Chondrocyte (in vitro differentiated cells): ENCODE measurements around the gene SH3RF1. TPM values are rescaled to one million over a fixed set of nuclear protein-coding genes. Genes with fewer than 3 reads are reported as not detected.

ENCODE experiments used
- DNase-seq: peaks from one replicate; pipeline ENCODE4 v3.0.0; 2021; ENCODE audit warnings: mixed read lengths, low spot score
- H3K27ac Mint-ChIP-seq: one replicate; pipeline ENCODE4 v1.8.0; 2021; ENCODE audit warnings: mild to moderate bottlenecking, moderate library complexity, mixed read lengths; ENCODE audit not compliant: unreplicated experiment
- H3K27me3 Mint-ChIP-seq: 2 replicates; pipeline ENCODE4 v1.8.0; 2021; ENCODE audit warnings: low read depth, mixed read lengths
- H3K36me3 Mint-ChIP-seq: 2 replicates; pipeline ENCODE4 v1.8.0; 2021; ENCODE audit warnings: low read depth, mixed read lengths
- H3K4me1 Mint-ChIP-seq: 2 replicates; pipeline ENCODE4 v1.8.0; 2021; ENCODE audit warnings: low read depth, mild to moderate bottlenecking, mixed read lengths
- H3K4me3 Mint-ChIP-seq: one replicate; pipeline ENCODE4 v1.8.0; 2021; ENCODE audit warnings: mild to moderate bottlenecking, moderate library complexity, mixed read lengths; ENCODE audit not compliant: unreplicated experiment
- H3K9me3 Mint-ChIP-seq: 2 replicates; pipeline ENCODE4 v1.8.0; 2021; ENCODE audit warnings: low read depth, mixed read lengths
- total RNA-seq: library from RNA; stranded (reverse); gene quantifications from 3 replicates; pipeline ENCODE4 v1.2.1, GENCODE V29; 2021
- TF ChIP-seq, protein P1 (sequence below): fragments of 200-600 bp; sonication (generic); IDR thresholded peaks from 2 replicates; pipeline ENCODE4 v1.5.0; 2021; ENCODE audit warnings: antibody characterized with exemption, mild to moderate bottlenecking, moderate library complexity

SH3RF1 gene
- total RNA-seq, 1 donor from 2014 or later = 25.2 TPM

DNA sequence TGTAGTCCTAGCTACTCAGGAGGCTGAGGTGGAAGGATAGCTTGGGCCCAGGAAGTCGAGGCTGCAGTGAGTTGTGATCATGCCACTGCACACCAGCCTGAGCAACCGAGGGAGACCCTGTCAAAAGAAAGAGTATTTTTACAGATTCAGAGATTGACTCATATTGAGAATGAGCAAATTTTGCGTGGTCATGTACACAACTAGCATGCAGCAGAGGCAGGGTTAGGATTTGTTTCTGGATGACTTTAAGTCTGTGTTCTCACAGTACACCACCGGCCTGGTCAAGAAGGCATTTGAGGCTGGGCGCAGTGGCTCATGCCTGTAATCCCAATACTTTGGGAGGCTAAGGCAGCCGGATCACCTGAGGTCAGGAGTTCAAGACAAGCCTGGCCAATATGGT is 215.9 kb downstream of the SH3RF1 start:
- Mint-ChIP-seq H3K27me3 (no peaks in the 10 kb centered on the region), H3K4me1 (peaks cover 2% of the 10 kb centered on the region), H3K27ac (no peak overlapping the region), H3K36me3 (no peaks in the 10 kb centered on the region), H3K9me3 (no peaks in the 10 kb centered on the region), H3K4me3 (no peak overlapping the region)
- no peak for DNase-seq
- TF ChIP-seq, protein P1, sequence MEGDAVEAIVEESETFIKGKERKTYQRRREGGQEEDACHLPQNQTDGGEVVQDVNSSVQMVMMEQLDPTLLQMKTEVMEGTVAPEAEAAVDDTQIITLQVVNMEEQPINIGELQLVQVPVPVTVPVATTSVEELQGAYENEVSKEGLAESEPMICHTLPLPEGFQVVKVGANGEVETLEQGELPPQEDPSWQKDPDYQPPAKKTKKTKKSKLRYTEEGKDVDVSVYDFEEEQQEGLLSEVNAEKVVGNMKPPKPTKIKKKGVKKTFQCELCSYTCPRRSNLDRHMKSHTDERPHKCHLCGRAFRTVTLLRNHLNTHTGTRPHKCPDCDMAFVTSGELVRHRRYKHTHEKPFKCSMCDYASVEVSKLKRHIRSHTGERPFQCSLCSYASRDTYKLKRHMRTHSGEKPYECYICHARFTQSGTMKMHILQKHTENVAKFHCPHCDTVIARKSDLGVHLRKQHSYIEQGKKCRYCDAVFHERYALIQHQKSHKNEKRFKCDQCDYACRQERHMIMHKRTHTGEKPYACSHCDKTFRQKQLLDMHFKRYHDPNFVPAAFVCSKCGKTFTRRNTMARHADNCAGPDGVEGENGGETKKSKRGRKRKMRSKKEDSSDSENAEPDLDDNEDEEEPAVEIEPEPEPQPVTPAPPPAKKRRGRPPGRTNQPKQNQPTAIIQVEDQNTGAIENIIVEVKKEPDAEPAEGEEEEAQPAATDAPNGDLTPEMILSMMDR = no peak

DNA sequence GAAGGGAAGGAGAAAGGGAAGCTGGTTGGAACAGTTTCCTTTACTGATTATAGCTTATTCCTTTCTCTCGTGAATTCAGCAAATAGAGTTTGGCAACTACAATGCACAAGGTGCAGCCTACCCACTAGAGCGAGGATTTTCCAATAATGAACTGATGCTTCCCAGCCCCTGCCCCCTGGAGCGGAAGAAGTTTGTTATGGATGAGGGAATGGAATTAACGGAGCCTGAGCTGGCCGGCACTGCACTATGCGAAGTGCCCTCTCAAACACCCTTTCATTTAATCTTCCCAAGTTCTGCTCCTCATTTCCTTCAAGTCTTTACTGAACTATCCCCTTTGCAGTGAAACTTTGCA is 218.2 kb downstream of the SH3RF1 start:
- H3K9me3 Mint-ChIP-seq = no peaks in the 10 kb centered on the region
- TF ChIP-seq, protein P1 = no peak
- DNase-seq = no peak

DNA sequence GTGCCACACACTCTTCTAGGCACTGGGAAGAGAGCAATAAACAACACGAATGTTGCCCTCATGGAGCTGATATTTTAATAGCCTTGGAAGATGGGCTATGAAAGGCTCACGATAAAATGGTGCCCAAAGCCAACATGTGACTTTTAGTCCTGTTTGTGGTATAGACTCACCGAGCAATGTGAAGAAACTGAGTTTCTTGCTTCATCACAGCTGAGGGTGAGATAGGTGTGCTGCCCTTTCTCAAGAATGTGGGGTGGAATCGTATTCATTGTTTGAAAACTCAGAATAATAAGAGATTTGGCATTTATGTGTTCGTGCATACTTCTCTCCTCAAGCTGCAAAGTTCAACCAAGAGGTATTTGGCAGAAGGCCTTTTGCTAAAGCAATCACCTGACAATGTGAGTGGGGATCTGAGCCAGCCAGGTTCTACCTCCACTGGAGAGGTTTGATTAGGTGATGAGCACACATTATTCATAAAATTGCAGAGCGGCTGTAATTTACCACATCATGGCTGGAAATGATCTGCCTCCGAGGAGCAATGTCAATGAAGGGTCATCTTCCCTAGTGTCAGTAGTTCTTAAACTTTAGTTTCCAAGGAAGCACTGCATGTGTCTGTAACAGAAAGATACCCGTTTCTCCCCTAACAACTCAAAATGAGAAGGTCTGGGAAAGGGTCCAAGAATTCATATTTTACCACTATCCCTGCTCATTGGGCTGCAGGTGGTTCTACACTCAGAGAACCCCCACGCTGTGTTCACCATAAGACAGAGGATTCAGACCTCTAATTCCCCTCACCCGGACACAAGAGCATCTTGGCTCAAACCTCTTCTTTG is 218.8 kb downstream of the SH3RF1 start:
- no peaks in the 10 kb centered on the region for H3K9me3 Mint-ChIP-seq
- no peaks in the 10 kb centered on the region for H3K4me1 Mint-ChIP-seq
- H3K27ac Mint-ChIP-seq = no peak overlapping the region
- no peaks in the 10 kb centered on the region for H3K36me3 Mint-ChIP-seq
- H3K4me3 Mint-ChIP-seq = no peak overlapping the region
- no peaks in the 10 kb centered on the region for H3K27me3 Mint-ChIP-seq
- TF ChIP-seq, protein P1 = no peak
- no peak for DNase-seq

More for the DNA sequence above, 218.2 kb downstream of the SH3RF1 start:
- no peak overlapping the region for H3K4me3 Mint-ChIP-seq
- no peak overlapping the region for H3K27ac Mint-ChIP-seq
- no peaks in the 10 kb centered on the region for H3K36me3 Mint-ChIP-seq
- H3K27me3 Mint-ChIP-seq = no peaks in the 10 kb centered on the region
- H3K4me1 Mint-ChIP-seq = no peaks in the 10 kb centered on the region

DNA sequence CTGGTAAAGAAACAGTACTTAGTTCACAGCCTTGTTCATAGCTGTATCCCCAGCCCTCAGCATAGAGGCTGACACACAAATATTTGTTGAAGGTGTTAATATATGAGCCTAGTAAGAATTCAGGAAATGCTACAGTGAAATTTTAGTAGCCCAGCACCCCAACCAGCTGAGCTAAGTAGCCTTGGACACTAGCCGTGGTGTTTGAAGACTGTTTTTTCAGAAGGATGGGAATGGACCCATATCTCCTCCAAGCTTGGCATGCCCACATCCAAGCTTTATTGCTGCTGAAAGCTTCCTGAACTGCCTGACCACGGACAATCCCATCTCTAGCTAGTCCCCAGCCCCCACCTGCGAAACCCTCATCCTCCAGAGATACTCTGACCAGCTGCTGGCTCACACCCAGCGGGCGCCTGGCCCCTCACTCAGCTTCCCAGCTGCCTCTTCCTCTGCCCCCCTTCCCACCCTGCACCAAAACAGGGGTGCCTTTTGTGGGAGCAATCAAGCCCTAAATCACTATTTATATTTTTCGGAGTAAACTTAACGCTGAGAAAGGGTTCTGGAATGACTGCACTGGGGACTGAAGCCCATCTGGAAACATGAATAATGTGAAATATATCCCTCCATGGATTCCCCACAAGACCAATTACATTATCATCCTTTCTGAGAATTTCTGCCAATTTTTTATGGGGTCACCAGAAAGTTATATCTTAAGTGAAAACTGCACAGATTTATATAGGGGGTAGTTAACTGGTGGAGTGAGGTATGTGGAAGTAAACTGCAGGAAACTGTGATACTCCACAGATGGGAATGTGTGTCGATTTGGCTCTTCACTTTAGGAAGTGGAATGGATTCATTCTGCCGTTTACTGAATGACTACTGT is 219.6 kb downstream of the SH3RF1 start:
- no peak overlapping the region for H3K27ac Mint-ChIP-seq

DNA sequence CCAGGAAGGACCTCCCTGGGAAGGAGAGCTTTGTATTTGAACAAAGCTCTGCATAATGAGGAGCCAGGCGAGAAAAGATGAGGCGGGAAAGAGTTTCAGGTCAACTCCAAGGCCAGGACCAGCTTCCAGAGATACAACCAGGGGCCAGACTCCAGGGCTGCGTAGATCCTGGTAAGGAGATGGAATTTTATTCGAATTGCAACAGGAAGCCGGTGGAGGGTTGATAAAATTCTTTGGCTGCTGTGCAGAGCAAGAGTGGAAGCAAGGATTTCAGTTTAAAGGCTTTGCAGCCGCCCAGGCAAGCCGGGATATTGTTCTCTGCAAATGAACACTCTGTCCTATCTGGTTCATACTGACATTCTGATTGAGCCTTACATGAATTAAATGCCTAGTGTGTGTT is 220.5 kb downstream of the SH3RF1 start:
- H3K9me3 Mint-ChIP-seq = no peaks in the 10 kb centered on the region
- H3K4me3 Mint-ChIP-seq = no peak overlapping the region
- no peaks in the 10 kb centered on the region for H3K36me3 Mint-ChIP-seq
- TF ChIP-seq, protein P1 = no peak
- no peaks in the 10 kb centered on the region for H3K27me3 Mint-ChIP-seq
- H3K27ac Mint-ChIP-seq = no peak overlapping the region
- DNase-seq = no peak
- no peaks in the 10 kb centered on the region for H3K4me1 Mint-ChIP-seq

More for the DNA sequence above, 219.6 kb downstream of the SH3RF1 start:
- DNase-seq = no peak
- H3K4me3 Mint-ChIP-seq = no peak overlapping the region
- no peaks in the 10 kb centered on the region for H3K9me3 Mint-ChIP-seq
- TF ChIP-seq, protein P1 = no peak
- no peaks in the 10 kb centered on the region for H3K36me3 Mint-ChIP-seq
- no peaks in the 10 kb centered on the region for H3K27me3 Mint-ChIP-seq
- no peaks in the 10 kb centered on the region for H3K4me1 Mint-ChIP-seq
